NCI-H2196 (cell line): ENCODE data around the gene PDP2.

Source experiments
- DNase-seq: peaks from one replicate; lab custom pipeline; 2025; ENCODE audit not compliant: unreplicated experiment; lab: John Stamatoyannopoulos, UW

Gene PDP2

GRCh38 chr16:66935314-66936011 is 55.1 kb downstream of the PDP2 start, which contains the start of gene CES2:
Gene CES2, plus strand, starts transcription at chr16:66935516. Its CDS starts 120 bp downstream, at chr16:66935636.
- DNase-seq: no peak

GRCh38 chr16:66936462-66936861 is 56.1 kb downstream of the PDP2 start:
- no peak for DNase-seq

- DNase-seq: no peak
Observed at GRCh38 chr16:66936889-66937554, 56.7 kb downstream of the PDP2 start.

GRCh38 chr16:66937725-66938337 is 57.5 kb downstream of the PDP2 start:
- DNase-seq: no peak

- DNase-seq: no peak
Observed at GRCh38 chr16:66939366-66939765, 59.1 kb downstream of the PDP2 start.

- no peak for DNase-seq
Observed at GRCh38 chr16:66940236-66940635, 59.9 kb downstream of the PDP2 start.
